Activated naive CD8-positive, alpha-beta T cell treated with anti-CD3 and anti-CD28 coated beads for 36 hours (primary cell): ENCODE data around the gene ZDHHC7. TPM values are rescaled to one million over a fixed set of nuclear protein-coding genes. Genes with fewer than 3 reads are reported as not detected.
A peak's percentile ranks its signal among the peaks of the same experiment; 100 is the strongest.

Source experiments
- DNase-seq: peaks from one replicate; pipeline ENCODE4 v3.0.0; 2021
- H3K27ac Mint-ChIP-seq: one replicate; pipeline ENCODE4 v1.8.0; 2022; ENCODE audit warnings: mild to moderate bottlenecking, moderate library complexity, mixed read lengths
- H3K27me3 Mint-ChIP-seq: one replicate; pipeline ENCODE4 v1.8.0; 2022; ENCODE audit warnings: mild to moderate bottlenecking, mixed read lengths
- H3K36me3 Mint-ChIP-seq: one replicate; pipeline ENCODE4 v1.8.0; 2021; ENCODE audit warnings: mild to moderate bottlenecking, mixed read lengths
- H3K4me1 Mint-ChIP-seq: one replicate; pipeline ENCODE4 v1.8.0; 2021; ENCODE audit warnings: mixed read lengths
- H3K4me3 Mint-ChIP-seq: one replicate; pipeline ENCODE4 v1.8.0; 2022; ENCODE audit warnings: mild to moderate bottlenecking, moderate library complexity, mixed read lengths
- H3K9me3 Mint-ChIP-seq: one replicate; pipeline ENCODE4 v1.8.0; 2022; ENCODE audit warnings: mixed read lengths
- total RNA-seq, 2 experiments: library from RNA; stranded (reverse); gene quantifications; one replicate each; pipeline ENCODE4 v1.2.3, GENCODE V29; 2021

ZDHHC7 gene
- total RNA-seq, 2 experiments from 2014 or later: 27.4 to 30.0 TPM

DNA sequence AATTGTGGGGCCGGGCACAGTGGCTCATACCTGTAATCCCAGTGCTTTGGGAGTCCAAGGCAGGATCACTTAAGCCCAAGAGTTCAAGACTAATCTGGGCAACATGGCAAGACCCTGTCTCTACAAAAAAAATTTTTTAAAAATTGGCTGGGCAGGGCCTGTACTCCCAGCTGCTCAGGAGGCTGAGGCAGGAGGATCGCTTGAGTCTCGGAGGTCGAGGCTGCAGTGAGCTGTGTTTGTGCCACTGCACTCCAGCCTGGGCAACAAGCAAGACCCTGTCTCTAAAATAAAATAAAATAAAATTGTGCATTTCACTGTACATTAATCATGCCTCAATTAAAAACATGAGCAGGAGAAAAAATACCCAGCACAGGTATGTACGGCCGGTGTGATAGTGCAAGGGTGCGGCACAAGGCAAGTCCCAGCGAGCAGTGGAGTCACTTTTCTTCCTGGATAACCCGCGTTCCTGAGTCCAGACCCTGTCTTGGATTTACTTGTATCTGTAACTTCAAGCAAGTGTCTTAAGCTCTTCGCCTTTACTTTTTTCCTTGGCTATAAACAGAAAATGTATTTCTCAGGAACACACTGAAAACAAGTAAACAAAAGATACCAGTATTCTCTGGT, 11.4 kb downstream of the ZDHHC7 start:
- Mint-ChIP-seq H3K36me3 (peaks cover 6% of the 10 kb centered on the region), H3K27me3 (no peaks in the 10 kb centered on the region), H3K4me1 (peaks cover 45% of the 10 kb centered on the region), H3K27ac (no peak overlapping the region), H3K4me3 (no peak overlapping the region), H3K9me3 (no peaks in the 10 kb centered on the region)
- DNase-seq: no peak

DNA sequence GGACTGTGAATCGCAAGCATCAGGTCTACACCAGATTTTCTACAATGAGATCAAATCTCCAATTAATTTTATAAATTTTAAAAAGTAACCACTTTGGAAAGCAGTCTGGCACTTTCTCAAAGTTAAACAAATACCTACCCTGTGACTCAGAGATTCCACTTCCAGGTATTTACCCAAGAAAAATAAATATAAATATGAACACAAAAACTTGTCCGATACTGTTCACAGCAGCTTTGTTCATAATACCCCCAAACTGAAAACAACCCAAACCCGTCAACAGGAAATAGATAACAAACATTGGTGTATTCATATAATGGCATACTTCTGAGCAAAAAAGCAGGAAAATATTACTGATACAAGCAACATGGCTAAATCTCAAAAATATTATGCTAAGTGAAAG, 12.1 kb downstream of the ZDHHC7 start:
- H3K36me3 Mint-ChIP-seq: peaks cover 6% of the 10 kb centered on the region
- H3K4me1 Mint-ChIP-seq: peaks cover 39% of the 10 kb centered on the region
- DNase-seq: no peak
- H3K27ac Mint-ChIP-seq: no peak overlapping the region
- no peaks in the 10 kb centered on the region for H3K27me3 Mint-ChIP-seq
- H3K9me3 Mint-ChIP-seq: no peaks in the 10 kb centered on the region
- H3K4me3 Mint-ChIP-seq: no peak overlapping the region

DNA sequence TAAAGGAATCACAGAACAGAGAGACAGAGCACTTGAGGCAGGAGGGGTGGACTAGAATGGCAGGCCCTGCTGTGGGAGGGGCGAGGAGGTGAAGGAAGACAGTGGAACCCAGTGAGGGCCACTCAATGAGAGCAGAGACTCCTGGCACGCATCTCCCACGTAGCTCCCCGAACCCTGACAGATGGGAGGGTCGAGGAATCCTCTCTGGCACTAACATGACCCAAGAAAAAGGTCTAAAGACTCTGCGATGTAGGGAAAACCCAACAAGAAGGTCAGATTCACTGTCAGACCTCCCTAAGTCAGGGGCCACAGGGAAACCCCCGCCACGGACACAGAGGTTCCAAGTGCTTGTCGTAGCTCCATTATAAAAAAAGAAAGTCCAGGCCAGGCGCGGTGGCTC, 15.0 kb downstream of the ZDHHC7 start:
- no peaks in the 10 kb centered on the region for H3K27me3 Mint-ChIP-seq
- no peaks in the 10 kb centered on the region for H3K9me3 Mint-ChIP-seq
- H3K36me3 Mint-ChIP-seq: peaks cover 6% of the 10 kb centered on the region
- no peak for DNase-seq
- H3K4me3 Mint-ChIP-seq: no peak overlapping the region
- H3K27ac Mint-ChIP-seq: no peak overlapping the region
- peaks cover 19% of the 10 kb centered on the region for H3K4me1 Mint-ChIP-seq

DNA sequence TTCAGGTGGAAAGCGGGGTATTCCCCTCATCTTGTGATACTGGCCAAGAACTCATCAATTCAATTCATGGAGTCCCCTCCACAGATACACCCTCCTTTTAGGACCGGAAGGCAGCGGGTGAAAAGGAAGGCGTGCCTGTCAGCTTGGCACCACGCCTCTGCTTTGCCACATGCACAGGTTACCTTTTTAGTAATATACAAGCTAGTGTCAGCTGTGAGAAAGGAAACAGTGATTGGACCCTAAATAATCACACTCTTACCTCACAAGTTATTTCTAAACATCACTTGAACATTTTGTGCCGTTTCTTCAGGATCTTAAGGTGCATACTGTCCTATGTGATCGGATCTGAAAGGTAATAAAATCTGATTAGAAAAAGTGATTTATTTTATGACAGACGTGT, 15.7 kb downstream of the ZDHHC7 start:
- no peak overlapping the region for H3K27ac Mint-ChIP-seq
- no peaks in the 10 kb centered on the region for H3K27me3 Mint-ChIP-seq
- H3K4me1 Mint-ChIP-seq: peaks cover 15% of the 10 kb centered on the region
- no peak overlapping the region for H3K4me3 Mint-ChIP-seq
- no peak for DNase-seq
- H3K9me3 Mint-ChIP-seq: no peaks in the 10 kb centered on the region
- peaks cover 6% of the 10 kb centered on the region for H3K36me3 Mint-ChIP-seq

DNA sequence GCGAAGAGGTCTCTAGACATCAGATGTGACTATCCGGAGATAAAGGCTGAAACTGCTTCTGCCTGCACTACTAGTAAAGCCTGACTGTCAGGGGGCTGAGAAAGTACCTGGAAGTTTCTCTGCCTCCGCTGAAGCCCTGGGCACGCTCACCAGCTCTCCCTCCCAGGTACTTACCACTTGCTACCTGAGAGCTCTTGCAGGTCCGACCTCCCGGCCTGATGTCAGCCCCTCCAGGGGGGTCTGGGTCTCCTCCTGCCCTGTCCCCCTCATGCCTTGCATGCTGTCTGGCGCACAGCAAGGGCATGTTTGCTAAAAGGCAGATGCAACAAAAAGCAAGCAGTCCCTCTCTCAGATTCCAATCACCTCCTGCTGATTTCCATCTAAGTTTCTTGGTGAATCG, 17.4 kb downstream of the ZDHHC7 start:
- Mint-ChIP-seq H3K4me1 (peaks cover 9% of the 10 kb centered on the region), H3K4me3 (no peak overlapping the region), H3K9me3 (no peaks in the 10 kb centered on the region), H3K27me3 (no peaks in the 10 kb centered on the region), H3K36me3 (peaks cover 6% of the 10 kb centered on the region), H3K27ac (no peak overlapping the region)
- DNase-seq: no peak

DNA sequence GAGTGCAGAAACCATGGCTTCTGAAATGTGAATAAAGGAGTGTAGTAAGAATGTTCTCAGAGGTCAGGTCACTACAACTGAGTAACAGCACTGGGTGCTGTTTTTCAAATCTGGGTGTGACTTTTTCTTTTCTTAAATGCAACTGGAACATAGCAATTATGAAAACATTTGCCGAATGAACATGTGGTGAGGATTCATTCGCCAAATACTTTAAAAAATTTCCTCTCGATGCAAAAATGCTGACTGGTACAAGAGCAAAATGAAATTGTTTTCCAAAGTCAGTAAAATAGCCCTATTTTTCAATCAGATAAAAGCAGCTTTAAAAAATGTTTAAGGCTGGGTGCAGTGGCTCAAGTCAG, 18.6 kb downstream of the ZDHHC7 start:
- H3K27me3 Mint-ChIP-seq: no peaks in the 10 kb centered on the region
- H3K27ac Mint-ChIP-seq: no peak overlapping the region
- H3K4me3 Mint-ChIP-seq: no peak overlapping the region

GRCh38 chr16:84990782-84991181, 20.6 kb downstream of the ZDHHC7 start:
- Mint-ChIP-seq H3K27ac (no peak overlapping the region), H3K36me3 (peaks cover 10% of the 10 kb centered on the region)

More for the DNA sequence above, 18.6 kb downstream of the ZDHHC7 start:
- Mint-ChIP-seq H3K9me3 (no peaks in the 10 kb centered on the region), H3K4me1 (peaks cover 9% of the 10 kb centered on the region), H3K36me3 (peaks cover 3% of the 10 kb centered on the region)
- no peak for DNase-seq

DNA sequence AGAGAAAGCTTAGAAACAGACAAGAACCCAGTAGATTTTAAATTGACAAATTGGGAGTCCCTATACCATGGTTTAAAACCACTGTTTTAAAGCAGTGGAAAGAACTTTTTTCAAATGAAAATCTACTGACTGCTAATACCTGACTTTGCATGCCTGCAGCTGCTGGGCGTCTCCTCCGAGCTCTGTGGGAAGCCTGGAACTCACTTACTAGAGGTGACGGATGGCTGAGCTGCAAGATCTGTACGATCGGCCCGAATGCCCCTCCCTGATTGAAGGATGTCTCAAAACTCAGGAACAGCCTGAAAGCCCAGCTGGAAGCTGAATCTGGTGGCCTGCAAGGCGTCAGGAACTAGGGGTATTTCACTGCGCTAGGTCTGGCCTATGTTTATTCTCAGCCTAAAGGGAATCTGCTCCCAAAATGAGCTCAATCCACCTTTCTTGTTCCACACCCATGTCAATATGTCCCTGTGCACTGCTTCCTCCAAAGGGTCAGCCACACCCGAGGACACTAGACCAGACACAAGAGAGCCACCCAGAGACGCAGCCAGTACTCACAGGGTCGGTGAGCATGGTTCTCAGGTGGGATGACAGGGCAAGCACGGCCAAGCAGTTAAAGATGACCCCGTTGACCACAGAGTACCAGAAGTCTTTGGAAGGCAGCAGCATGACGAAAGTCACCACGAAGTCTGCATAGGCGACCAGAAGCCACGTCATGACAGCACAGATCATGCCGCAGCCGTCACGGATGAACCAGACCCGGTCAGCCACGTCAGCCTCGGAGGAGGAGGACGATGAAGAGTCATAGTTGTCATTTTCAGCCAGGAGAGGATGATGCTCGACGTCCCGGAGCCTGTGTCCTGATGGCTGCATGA, 21.4 kb downstream of the ZDHHC7 start:
- H3K4me1 Mint-ChIP-seq: peaks cover 7% of the 10 kb centered on the region
- no peak overlapping the region for H3K27ac Mint-ChIP-seq

More at GRCh38 chr16:84990782-84991181, 20.6 kb downstream of the ZDHHC7 start:
- no peaks in the 10 kb centered on the region for H3K9me3 Mint-ChIP-seq
- H3K27me3 Mint-ChIP-seq: no peaks in the 10 kb centered on the region
- H3K4me1 Mint-ChIP-seq: peaks cover 12% of the 10 kb centered on the region
- no peak for DNase-seq
- H3K4me3 Mint-ChIP-seq: no peak overlapping the region

DNA sequence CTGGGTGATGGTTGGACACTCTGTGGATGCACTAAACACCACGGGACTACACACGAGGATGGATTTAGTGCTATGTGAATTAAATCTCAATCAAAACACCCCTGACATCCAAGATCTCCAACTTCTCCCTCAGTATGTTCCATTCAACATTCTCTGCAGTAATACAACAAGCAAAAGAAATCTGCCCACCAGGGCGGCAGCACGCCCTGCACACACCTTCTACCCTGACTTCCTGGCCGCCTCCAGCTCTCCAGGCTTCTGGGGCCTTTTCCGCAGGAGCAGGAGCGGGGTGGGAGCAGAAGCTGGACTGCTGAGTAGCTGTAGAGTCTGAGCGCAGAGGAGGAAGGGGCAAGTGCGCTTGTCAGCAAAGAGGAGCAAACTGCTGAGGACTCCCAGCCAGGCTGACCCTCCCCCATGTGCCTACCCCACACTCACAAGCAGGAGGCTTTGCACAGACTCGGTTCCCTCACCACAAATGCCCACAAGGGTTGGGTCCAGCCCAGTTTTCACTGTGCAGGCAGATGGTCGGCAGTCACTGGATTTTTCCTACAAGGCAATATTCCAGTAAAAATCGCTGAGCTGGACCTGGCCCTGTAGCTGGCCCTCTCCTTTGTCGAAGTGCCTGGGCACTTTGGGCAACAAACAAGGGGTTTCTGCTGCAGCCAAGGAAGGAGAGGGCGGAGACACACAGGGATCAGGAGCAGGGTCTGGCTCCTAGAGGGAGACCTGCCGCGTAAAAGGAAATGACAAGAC, 22.8 kb downstream of the ZDHHC7 start:
- no peak overlapping the region for H3K4me3 Mint-ChIP-seq
- no peaks in the 10 kb centered on the region for H3K27me3 Mint-ChIP-seq
- H3K36me3 Mint-ChIP-seq: peaks cover 10% of the 10 kb centered on the region
- H3K9me3 Mint-ChIP-seq: no peaks in the 10 kb centered on the region
- peaks cover 7% of the 10 kb centered on the region for H3K4me1 Mint-ChIP-seq
- DNase-seq: no peak
- H3K27ac Mint-ChIP-seq: no peak overlapping the region

More for the DNA sequence above, 21.4 kb downstream of the ZDHHC7 start:
- Mint-ChIP-seq H3K27me3 (no peaks in the 10 kb centered on the region), H3K4me3 (no peak overlapping the region), H3K36me3 (peaks cover 10% of the 10 kb centered on the region), H3K9me3 (no peaks in the 10 kb centered on the region)
- no peak for DNase-seq

DNA sequence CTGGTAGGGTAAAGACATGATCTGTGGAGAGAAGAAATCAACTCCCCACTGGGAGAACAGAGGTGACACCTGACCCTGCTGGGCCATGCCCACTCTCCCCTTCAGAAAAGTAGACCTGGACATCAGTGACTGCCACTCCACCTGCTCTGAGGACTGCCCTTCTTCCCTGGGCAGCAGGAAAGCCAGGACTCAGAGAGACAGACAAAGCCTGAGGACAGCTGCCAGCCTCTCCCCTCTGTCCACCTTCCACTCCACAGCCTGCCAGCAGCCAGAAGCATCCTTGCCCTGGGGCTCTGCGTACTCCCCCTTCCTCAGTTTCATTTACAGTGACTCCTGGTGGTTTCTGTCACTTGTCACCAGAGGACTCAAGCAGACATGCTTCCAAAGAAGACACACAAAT, 24.5 kb downstream of the ZDHHC7 start:
- no peak for DNase-seq
- Mint-ChIP-seq H3K27ac (no peak overlapping the region), H3K9me3 (no peaks in the 10 kb centered on the region), H3K4me3 (no peak overlapping the region), H3K4me1 (peaks cover 10% of the 10 kb centered on the region), H3K36me3 (peaks cover 10% of the 10 kb centered on the region), H3K27me3 (no peaks in the 10 kb centered on the region)

DNA sequence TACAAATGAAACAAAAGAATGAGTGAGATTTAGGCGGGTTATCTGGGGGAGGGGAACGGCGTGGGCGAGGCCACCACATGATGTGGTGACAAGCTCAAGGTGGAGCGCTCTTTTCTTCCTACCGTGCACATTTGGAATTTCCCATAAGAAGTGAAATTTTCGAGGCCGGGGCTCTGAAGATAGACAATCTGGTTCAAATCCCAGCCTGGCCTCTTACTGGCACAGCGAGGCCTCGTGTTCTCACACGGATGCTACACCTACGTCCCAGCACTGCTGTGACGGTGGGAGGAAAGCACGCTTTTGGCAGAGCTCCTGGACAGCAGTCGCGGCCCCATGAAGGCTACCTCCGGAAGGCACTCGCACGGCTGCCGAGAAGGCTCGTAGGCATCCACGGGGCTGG, 25.2 kb downstream of the ZDHHC7 start:
- peaks cover 10% of the 10 kb centered on the region for H3K36me3 Mint-ChIP-seq
- H3K4me1 Mint-ChIP-seq: peaks cover 10% of the 10 kb centered on the region
- H3K27ac Mint-ChIP-seq: no peak overlapping the region
- DNase-seq: no peak
- no peaks in the 10 kb centered on the region for H3K27me3 Mint-ChIP-seq
- H3K9me3 Mint-ChIP-seq: no peaks in the 10 kb centered on the region
- no peak overlapping the region for H3K4me3 Mint-ChIP-seq

DNA sequence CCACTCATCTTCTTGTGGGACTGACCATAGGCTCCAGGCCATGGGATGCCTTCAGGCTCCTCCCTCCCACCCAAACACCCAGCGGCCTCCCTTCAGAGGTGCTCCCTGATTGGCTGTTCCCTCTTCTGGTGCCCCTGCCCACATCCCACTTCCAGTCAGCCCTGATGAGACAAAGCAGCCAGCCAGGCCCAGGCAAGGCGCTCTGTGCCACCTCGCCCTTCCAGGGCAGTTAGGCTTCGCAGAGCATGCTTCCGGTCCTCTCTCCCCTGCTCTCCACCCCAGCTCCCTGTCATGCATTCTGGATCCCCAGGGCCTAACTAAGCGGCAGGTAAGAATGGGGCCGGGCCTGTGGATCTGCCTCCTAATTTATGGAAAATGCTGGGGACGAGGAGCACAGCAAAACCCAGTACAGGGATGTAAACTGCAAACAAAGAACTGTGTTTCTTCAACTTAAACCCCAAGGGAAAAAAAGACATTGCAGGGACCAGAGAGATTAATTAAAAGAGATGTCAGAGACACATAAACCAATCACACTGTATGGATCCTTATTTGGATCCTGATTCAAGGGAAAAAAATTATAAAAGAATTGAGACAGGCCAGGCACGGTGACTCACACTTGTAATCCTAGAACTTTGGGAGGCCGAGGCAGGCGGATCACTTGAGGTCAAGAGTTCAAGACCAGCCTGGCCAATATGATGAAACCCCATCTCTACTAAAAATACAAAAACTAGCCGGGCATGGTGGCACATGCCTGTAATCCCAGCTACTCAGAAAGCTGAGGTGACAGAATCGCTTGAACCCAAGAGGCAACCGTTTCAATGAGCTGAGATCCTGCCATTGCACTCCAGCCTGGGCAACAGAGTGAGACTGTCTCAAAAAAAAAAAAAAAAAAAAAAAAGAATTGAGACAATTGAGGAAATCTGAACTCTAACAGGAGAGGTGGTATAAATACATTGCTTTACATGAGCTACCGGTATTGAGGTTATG, 26.0 kb downstream of the ZDHHC7 start:
- no peaks in the 10 kb centered on the region for H3K9me3 Mint-ChIP-seq
- peaks cover 13% of the 10 kb centered on the region for H3K36me3 Mint-ChIP-seq
- no peak for DNase-seq
- no peak overlapping the region for H3K27ac Mint-ChIP-seq
- peaks cover 10% of the 10 kb centered on the region for H3K4me1 Mint-ChIP-seq
- no peaks in the 10 kb centered on the region for H3K27me3 Mint-ChIP-seq
- no peak overlapping the region for H3K4me3 Mint-ChIP-seq

DNA sequence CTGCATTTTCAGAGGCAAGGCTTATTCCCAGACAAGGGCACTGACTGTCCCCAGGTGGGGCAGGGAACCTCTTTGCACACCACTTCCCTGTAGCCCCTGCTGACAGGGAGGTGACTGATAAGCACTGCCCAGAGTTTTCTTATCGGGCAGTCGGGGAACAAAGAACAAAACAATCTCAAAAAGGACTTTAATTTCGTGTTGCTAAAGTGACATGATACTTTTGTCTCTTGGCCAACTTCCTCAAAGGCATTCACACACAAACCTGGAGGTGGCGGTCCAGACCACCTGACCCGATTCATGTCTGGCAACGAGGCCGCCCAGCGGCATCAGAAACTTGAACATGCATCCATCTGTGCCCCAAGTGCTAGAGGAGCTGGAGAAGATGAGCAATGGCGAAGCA, 28.9 kb downstream of the ZDHHC7 start:
- Mint-ChIP-seq H3K27me3 (no peaks in the 10 kb centered on the region), H3K9me3 (no peaks in the 10 kb centered on the region), H3K4me1 (peaks cover 10% of the 10 kb centered on the region), H3K36me3 (peaks cover 14% of the 10 kb centered on the region), H3K4me3 (no peak overlapping the region), H3K27ac (peak overlapping the region; percentile 30)
- DNase-seq: no peak

DNA sequence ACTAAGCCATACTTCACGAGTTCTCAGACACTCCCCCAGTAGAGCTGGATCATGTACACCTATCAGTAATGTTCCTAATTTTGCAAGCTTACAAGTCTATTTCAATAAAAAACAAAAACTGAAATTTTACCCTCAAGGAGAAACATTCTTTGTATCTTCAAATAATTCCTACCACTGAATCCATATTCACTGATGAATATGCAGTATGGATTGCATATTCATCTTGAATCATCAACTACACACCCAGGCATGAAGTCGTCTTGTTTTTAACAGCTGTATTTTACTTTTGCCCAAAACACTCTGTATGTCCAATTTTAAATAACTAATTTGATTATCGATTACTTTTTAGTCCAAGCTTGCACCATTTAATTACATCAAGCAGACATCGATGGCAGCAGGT, 31.8 kb downstream of the ZDHHC7 start:
- no peak overlapping the region for H3K4me3 Mint-ChIP-seq
- H3K36me3 Mint-ChIP-seq: peaks cover 10% of the 10 kb centered on the region
- no peaks in the 10 kb centered on the region for H3K9me3 Mint-ChIP-seq
- no peaks in the 10 kb centered on the region for H3K27me3 Mint-ChIP-seq
- no peak for DNase-seq
- no peak overlapping the region for H3K27ac Mint-ChIP-seq
- peaks cover 4% of the 10 kb centered on the region for H3K4me1 Mint-ChIP-seq
